Thyroid gland (tissue), 4 donors: ENCODE measurements around the gene NOSIP.

Source experiments
- POLR2A ChIP-seq, 2 donors: fragments of 450-650 bp; IDR thresholded peaks; one replicate each; pipeline ENCODE4 v1.6.1; 2017; ENCODE audit warnings: antibody characterized with exemption in 2 of 2, mild to moderate bottlenecking in 2 of 2, moderate library complexity in 1 of 2
- TF ChIP-seq, protein P1 (sequence below), 6 experiments: fragments of 200-600 bp in 3 of 6; fragments of 450-650 bp in 3 of 6; sonication (generic) in 3 of 6; IDR thresholded peaks; one replicate each; pipeline ENCODE4 v1.5.1; 2016 to 2019; ENCODE audit warnings: antibody characterized with exemption in 6 of 6, mild to moderate bottlenecking in 2 of 6, inconsistent platforms in 1 of 6, moderate library complexity in 1 of 6

- TF ChIP-seq, protein P1, sequence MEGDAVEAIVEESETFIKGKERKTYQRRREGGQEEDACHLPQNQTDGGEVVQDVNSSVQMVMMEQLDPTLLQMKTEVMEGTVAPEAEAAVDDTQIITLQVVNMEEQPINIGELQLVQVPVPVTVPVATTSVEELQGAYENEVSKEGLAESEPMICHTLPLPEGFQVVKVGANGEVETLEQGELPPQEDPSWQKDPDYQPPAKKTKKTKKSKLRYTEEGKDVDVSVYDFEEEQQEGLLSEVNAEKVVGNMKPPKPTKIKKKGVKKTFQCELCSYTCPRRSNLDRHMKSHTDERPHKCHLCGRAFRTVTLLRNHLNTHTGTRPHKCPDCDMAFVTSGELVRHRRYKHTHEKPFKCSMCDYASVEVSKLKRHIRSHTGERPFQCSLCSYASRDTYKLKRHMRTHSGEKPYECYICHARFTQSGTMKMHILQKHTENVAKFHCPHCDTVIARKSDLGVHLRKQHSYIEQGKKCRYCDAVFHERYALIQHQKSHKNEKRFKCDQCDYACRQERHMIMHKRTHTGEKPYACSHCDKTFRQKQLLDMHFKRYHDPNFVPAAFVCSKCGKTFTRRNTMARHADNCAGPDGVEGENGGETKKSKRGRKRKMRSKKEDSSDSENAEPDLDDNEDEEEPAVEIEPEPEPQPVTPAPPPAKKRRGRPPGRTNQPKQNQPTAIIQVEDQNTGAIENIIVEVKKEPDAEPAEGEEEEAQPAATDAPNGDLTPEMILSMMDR (IDR thresholded peaks at IDR 0.05) = no peak
- no peak for TF ChIP-seq POLR2A (IDR thresholded peaks at IDR 0.05)
Observed at GRCh38 chr19:49567861-49568441, 12.4 kb downstream of the NOSIP start.
